Dendritic cell treated with granulocyte-macrophage colony-stimulating factor and Interleukin-4, amounts not matched to agents 40 ng/mL and 50 ng/mL, for 4 days (primary cell): ENCODE measurements around the gene CDNF.

Source experiments
- H3K27ac Mint-ChIP-seq: one replicate; pipeline ENCODE4 v1.8.0; 2022; ENCODE audit warnings: mild to moderate bottlenecking, mixed read lengths
- H3K27me3 Mint-ChIP-seq: one replicate; pipeline ENCODE4 v1.8.0; 2022; ENCODE audit warnings: mild to moderate bottlenecking, mixed read lengths
- H3K36me3 Mint-ChIP-seq: one replicate; pipeline ENCODE4 v1.8.0; 2022; ENCODE audit warnings: low read depth, mixed read lengths
- H3K4me1 Mint-ChIP-seq: one replicate; pipeline ENCODE4 v1.8.0; 2022; ENCODE audit warnings: low read depth, mixed read lengths
- H3K4me3 Mint-ChIP-seq: one replicate; pipeline ENCODE4 v1.8.0; 2022; ENCODE audit warnings: mild to moderate bottlenecking, moderate library complexity, mixed read lengths
- H3K9me3 Mint-ChIP-seq: one replicate; pipeline ENCODE4 v1.8.0; 2022; ENCODE audit warnings: mixed read lengths
- intact Hi-C: fragments of 100-400 bp; cut with micrococcal nuclease; formaldehyde crosslinking; loops from one replicate; pipeline ENCODE4 v1.15.0; 2022

The CDNF gene

DNA sequence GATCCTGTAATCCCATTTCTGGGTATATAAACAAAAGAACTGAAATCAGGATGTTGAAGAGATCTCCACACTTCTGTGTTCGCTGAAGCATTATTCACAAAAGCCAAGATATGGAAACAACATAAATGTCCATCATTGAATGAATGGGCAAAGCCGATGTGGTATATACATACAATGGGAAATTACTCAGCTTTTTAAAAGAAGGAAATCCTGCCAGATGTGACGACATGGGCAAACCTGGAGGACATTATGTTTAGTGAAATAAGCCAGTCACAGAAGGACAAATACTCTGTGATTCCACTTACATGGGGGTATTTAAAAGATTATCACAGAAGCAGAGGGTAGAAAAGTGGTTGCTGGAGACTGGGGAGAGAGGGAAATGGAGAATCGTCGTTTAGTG is 39.2 kb downstream of the CDNF start:
- Mint-ChIP-seq H3K36me3 (no peaks in the 10 kb centered on the region), H3K9me3 (no peaks in the 10 kb centered on the region), H3K4me3 (no peak overlapping the region), H3K4me1 (peaks cover 19% of the 10 kb centered on the region), H3K27ac (no peak overlapping the region), H3K27me3 (peaks cover 6% of the 10 kb centered on the region)
- intact Hi-C loops: no loop called here

DNA sequence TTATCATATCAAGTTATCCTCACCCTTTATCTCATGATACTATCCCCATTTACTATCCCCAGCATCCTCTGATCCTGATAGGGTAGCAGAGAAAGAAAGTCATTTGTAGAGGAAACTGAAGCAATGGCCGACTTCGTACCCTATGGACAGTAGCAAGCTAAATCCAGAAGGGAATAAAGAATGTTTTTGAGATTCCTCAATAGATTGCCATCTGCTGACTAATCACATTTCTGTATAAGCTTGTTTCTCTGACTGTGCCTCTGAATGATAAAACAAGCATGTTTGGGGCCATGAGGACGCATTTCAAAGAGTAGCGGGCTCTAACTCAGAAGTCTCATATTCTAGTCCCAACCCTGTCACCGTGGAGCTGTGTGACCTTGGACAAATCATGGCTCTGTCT is 49.9 kb downstream of the CDNF start:
- H3K4me1 Mint-ChIP-seq: peaks cover under 1% of the 10 kb centered on the region
- peaks cover 3% of the 10 kb centered on the region for H3K27me3 Mint-ChIP-seq
- H3K4me3 Mint-ChIP-seq: no peak overlapping the region
- H3K9me3 Mint-ChIP-seq: peaks cover 12% of the 10 kb centered on the region
- intact Hi-C loops: no loop called here
- H3K27ac Mint-ChIP-seq: no peak overlapping the region
- no peaks in the 10 kb centered on the region for H3K36me3 Mint-ChIP-seq

DNA sequence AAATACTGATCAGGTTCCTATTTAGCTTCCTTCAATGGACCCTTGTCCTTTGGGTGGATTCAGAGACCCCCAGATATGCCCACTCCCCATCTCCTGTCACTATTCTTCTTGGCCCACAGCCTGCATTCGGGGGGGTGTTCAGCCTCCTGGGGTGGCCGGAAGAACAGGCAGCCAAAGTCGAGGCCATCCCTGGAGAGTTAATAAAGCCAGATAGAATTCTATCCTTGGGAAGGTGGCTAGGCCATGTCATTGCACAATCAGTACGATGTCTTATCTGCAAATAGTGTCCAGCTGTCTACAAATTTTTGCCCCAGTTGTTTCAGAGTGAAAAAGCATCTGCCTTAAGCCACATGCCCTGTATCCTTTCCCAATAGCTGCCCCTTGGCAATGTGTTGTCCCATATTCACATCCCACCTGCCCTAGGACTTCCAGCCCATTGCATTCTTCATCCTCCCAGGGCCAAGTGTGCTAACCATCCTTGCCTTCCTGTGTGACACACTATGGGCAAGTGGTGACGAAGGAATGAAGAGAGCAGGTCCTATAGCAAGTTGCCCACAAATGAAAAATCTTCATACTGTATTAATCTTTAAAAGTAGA is 53.3 kb downstream of the CDNF start:
- no peak overlapping the region for H3K27ac Mint-ChIP-seq
- H3K4me1 Mint-ChIP-seq: peaks cover 11% of the 10 kb centered on the region
- H3K27me3 Mint-ChIP-seq: peaks cover 14% of the 10 kb centered on the region
- peaks cover 12% of the 10 kb centered on the region for H3K9me3 Mint-ChIP-seq
- H3K36me3 Mint-ChIP-seq: no peaks in the 10 kb centered on the region
- intact Hi-C loops: no loop called here
- no peak overlapping the region for H3K4me3 Mint-ChIP-seq

DNA sequence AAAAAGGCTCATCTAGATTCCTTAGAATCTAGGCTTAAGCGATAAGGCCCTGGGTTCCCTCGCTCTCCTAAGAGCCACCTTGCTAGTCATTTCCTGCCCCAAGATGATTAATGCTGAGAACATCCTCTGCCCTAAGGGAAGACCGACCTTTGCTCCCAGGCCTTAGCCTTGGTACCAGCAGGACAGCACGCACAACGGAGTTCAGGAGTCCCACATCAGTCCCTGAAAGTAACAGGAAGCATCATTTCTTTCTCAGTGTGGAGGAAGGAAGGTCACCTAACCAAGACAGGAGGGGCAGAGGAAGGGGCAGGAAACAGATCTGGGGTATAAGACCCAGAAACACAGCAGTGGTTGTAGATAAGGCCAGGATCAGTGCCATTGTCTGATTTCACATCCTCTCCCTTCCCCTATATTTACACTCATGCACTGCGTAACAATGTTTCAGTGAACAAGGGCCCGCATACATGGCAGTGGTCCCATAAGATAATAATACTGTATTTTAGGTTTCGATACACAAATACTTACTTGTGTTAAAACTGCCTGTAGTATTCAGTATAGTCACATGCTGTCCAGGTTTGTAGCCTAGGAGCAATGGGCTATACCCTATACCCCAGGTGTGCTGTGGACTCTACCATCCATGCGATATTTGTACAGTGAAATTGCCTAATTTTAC is 55.0 kb downstream of the CDNF start:
- Mint-ChIP-seq H3K36me3 (no peaks in the 10 kb centered on the region), H3K9me3 (peaks cover 12% of the 10 kb centered on the region), H3K4me3 (no peak overlapping the region), H3K4me1 (peaks cover 11% of the 10 kb centered on the region), H3K27me3 (peaks cover 14% of the 10 kb centered on the region), H3K27ac (no peak overlapping the region)
- intact Hi-C loops: no loop called here

DNA sequence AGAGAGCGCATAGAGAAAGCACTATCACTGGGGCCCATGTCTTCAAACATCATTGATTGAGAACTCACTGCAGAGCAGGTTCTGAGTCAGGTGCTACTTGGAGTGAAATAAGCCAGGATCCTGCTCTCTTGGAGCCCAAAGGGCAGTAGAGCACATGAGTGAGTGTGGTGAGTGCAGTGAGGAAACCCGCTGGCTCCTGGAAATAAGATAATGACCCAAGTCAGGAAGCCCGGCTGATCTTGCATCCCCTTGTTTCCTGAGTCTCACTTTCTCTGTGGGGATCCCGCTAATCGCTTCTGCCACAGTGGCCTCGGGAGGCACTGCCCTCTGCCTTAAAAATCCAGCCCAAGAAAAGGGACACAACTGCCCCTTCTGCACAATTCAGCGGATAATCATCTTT is 56.1 kb downstream of the CDNF start:
- intact Hi-C loops: no loop called here
- Mint-ChIP-seq H3K27ac (no peak overlapping the region), H3K4me3 (no peak overlapping the region), H3K4me1 (peaks cover 11% of the 10 kb centered on the region), H3K27me3 (peaks cover 13% of the 10 kb centered on the region), H3K9me3 (peaks cover 12% of the 10 kb centered on the region), H3K36me3 (no peaks in the 10 kb centered on the region)

DNA sequence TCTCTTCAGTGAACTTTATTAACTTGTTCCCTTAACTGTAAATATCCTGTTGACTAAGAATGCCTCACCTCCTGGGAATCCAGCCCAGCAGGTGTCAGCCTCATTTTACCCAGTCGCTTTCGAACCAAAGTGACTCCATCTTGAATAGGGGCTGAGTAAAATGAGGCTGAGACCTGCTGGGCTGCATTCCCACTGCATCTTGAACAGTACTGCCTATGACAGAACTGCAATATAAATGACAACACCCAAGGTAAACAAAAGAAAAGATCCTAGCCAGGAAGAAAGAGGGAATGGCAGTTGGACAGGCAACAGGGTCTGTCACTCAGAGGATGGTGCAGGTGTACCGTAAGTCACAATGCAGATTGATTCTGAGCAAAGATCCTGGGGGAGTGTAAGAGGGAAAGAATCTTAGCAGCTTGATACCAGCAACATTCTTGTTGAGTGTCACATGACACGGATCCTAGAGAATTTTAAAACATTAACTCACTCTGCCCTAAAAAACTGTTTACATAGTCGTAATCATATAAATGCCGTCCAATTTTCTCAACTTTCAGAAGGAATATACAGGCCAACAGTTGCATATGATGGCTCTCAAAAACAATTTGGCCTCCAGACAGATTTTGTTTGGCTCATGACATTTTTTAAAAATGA is 58.7 kb downstream of the CDNF start:
- intact Hi-C loops: no loop called here
- Mint-ChIP-seq H3K36me3 (no peaks in the 10 kb centered on the region), H3K9me3 (peaks cover 3% of the 10 kb centered on the region), H3K27ac (no peak overlapping the region), H3K4me1 (peaks cover 11% of the 10 kb centered on the region), H3K27me3 (peaks cover 14% of the 10 kb centered on the region), H3K4me3 (no peak overlapping the region)

DNA sequence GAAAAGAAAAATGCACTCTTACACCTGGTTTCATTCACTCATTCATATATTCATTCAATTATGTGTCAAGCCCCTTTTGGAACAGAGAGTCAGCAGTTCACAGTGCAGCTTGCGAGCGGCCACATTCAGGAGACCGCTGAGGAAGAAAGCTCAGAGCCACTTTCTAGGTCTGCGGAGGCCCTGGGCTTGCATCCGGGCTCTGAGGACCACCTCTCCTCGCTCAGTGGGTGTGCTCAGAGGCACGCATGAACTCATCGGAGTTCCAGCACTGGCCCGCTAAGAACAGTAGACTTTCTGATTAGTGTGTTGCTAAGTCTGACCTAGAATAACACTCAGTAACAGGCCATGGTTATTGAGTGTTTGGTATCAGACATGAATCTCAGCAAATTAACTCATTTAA is 61.3 kb downstream of the CDNF start:
- Mint-ChIP-seq H3K27me3 (peaks cover 9% of the 10 kb centered on the region), H3K36me3 (no peaks in the 10 kb centered on the region), H3K4me3 (no peak overlapping the region), H3K27ac (no peak overlapping the region), H3K4me1 (no peaks in the 10 kb centered on the region), H3K9me3 (peaks cover 7% of the 10 kb centered on the region)
- intact Hi-C loops: no loop called here

DNA sequence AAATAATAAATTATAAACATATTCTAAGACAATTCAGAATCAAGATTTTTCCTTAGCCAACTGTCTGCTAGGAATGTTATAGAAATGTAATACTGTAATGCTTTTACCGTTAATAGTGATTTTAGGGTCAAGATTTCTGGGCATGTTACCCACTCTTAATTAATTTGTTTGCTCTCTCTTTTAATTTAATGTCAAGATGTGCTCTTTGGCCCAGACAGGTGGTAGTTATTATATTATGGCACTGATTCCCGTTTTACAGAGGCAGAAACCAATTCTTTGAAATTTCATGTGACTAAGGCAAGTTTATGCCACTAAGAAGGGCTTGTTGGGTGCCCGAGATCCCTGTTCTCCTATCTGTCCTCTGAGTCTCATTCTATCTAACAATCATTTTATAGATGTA is 62.2 kb downstream of the CDNF start:
- intact Hi-C loops: no loop called here
- no peaks in the 10 kb centered on the region for H3K4me1 Mint-ChIP-seq
- no peak overlapping the region for H3K27ac Mint-ChIP-seq
- peaks cover 6% of the 10 kb centered on the region for H3K27me3 Mint-ChIP-seq
- H3K4me3 Mint-ChIP-seq: no peak overlapping the region
- no peaks in the 10 kb centered on the region for H3K36me3 Mint-ChIP-seq
- peaks cover 7% of the 10 kb centered on the region for H3K9me3 Mint-ChIP-seq

DNA sequence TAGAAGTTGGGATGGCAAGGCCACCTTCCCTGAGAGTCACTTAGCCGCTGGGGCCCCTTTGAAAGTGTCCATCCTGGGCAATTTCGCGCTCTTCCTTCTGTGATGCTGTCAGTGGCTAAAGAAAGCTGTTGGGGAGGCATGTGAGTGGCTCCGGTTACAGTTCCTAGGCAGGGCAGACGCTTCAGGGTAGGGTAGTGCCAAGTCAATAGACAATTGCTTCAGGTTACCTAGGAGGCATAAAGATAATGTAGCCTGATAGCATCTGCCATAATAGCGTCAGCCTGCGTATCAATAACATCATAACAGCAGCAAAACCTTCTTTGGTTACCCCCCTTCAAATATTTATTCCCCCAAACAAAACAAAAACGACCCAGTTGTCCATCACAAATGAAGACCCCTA is 63.0 kb downstream of the CDNF start, which contains the start of gene FAM107B:
TSS of gene FAM107B (minus strand) at position 101 of the 400 bp plus-strand sequence. CDS start 234 bp downstream, outside the sequence.
- Mint-ChIP-seq H3K9me3 (peaks cover 7% of the 10 kb centered on the region), H3K4me3 (no peak within 1 kb of the TSS), H3K36me3 (no peaks in the 10 kb centered on the region), H3K27ac (no peak within 1 kb of the TSS), H3K4me1 (no peaks in the 10 kb centered on the region), H3K27me3 (peaks cover 3% of the 10 kb centered on the region)
- intact Hi-C loops: no loop called here

DNA sequence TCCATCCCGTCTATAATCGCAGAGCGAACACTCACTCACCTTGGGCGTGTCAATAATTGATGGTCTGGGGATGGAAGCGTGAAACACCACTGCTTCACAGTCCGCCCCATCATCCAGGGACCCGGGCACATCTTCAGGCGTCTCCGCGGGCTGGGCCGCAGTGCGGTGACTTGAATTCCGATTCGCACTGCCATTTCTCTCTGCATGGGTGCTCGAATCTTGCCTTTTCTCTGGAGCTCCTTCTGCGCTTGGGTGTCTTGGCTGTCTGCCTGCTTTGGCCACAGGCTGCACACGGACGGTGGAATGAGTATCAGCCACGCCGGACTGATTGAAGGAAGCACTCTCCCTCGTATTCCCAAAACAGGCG is 63.6 kb downstream of the CDNF start:
- no peaks in the 10 kb centered on the region for H3K36me3 Mint-ChIP-seq
- peaks cover 3% of the 10 kb centered on the region for H3K27me3 Mint-ChIP-seq
- no peaks in the 10 kb centered on the region for H3K4me1 Mint-ChIP-seq
- no peak overlapping the region for H3K4me3 Mint-ChIP-seq
- peaks cover 7% of the 10 kb centered on the region for H3K9me3 Mint-ChIP-seq
- no peak overlapping the region for H3K27ac Mint-ChIP-seq
- intact Hi-C loops: no loop called here

DNA sequence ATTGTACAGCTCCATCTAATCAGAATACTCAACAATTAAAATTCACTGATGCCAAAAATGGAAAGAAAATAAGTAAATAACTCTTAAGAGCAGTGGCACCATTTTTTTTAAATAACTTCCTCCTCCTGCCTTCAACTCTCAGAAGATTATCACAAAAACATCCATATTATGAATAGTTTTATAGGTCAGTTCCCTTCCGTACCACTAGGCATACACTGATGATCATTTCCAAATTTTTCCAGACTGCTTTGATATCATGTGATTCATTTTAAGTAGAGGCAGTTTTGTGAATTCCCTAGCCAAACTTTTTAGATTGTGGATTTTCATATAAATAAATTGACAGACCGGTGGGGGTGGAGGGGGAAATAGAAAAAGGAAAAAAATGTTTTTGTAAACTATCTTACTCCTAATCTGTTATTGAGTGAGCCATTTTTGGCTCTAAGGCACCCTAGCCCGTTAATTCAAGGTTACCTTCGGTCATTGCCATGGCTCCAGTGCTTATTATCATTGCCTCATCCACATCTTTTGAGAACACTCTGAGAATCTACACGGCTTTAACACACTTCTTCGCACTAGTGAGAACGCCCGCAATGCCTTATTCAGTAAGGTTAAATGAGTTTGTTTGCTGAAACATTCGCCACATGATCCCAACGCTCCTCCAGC is 64.2 kb downstream of the CDNF start:
- Mint-ChIP-seq H3K9me3 (peaks cover 7% of the 10 kb centered on the region), H3K4me1 (no peaks in the 10 kb centered on the region), H3K36me3 (no peaks in the 10 kb centered on the region), H3K4me3 (no peak overlapping the region), H3K27ac (no peak overlapping the region), H3K27me3 (peaks cover 3% of the 10 kb centered on the region)
- intact Hi-C loops: no loop called here

DNA sequence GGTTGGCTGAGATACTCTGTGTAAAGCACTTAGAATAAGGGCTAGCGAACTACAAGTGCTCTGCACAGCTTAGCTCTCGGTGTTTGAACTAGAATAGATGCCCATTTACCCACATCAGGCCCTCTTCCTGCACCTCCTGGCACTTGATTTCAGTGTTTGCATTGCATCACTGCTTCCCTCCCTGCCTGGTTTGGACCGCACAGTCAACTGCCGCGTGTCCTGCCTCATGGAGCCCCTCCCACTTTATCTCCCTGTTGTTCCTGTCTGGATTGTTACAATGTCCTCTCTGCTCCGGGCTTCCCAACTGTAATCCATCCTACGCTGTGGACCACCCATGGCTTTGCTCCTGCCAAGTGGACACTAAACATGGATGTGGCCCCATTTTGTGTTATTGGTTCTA is 65.4 kb downstream of the CDNF start:
- peaks cover 3% of the 10 kb centered on the region for H3K27me3 Mint-ChIP-seq
- H3K4me1 Mint-ChIP-seq: no peaks in the 10 kb centered on the region
- peaks cover 7% of the 10 kb centered on the region for H3K9me3 Mint-ChIP-seq
- no peak overlapping the region for H3K27ac Mint-ChIP-seq
- H3K36me3 Mint-ChIP-seq: no peaks in the 10 kb centered on the region
- no peak overlapping the region for H3K4me3 Mint-ChIP-seq
- intact Hi-C loops: no loop called here

DNA sequence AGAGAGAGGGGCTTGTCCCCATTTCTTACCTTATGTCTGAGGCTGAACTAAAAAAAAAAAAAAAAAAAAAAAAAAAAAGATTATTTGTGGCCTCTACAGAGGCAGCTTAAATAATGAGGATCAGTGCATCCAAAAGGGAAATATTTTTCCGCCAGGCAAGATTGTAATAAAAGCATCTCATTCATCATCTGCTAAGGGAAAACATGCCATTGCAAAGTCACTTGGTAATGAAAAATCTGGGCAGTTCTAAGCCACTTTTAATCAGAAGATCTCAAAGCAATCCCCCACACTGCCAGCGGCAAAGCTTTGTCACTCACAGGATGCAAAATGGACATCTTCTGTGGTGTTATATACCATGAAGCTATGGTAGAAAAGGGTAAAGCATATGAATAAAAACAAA is 66.9 kb downstream of the CDNF start:
- H3K27me3 Mint-ChIP-seq: peaks cover 3% of the 10 kb centered on the region
- H3K36me3 Mint-ChIP-seq: no peaks in the 10 kb centered on the region
- no peak overlapping the region for H3K27ac Mint-ChIP-seq
- H3K4me3 Mint-ChIP-seq: no peak overlapping the region
- no peaks in the 10 kb centered on the region for H3K4me1 Mint-ChIP-seq
- intact Hi-C loops: no loop called here
- peaks cover 7% of the 10 kb centered on the region for H3K9me3 Mint-ChIP-seq
